PC-9 (cell line): ENCODE measurements around the gene SLC25A21. TPM values are rescaled to one million over a fixed set of nuclear protein-coding genes. Genes with fewer than 3 reads are reported as not detected.

ENCODE experiments used
- BruUV-seq: library from RNA; stranded (reverse); fragments of 400-500 nt; replicated peaks from 2 replicates; lab custom pipeline; 2021; lab: Mats Ljungman, UMichigan
- CTCF ChIA-PET: fragments of 300-600 bp; sonication (Branson Sonifier 250); formaldehyde crosslinking; loops from one replicate; lab custom pipeline; 2022; ENCODE audit warnings: antibody characterized with exemption; lab: Charles Lee
- POLR2A ChIA-PET: fragments of 300-600 bp; sonication (Branson Sonifier 250); formaldehyde crosslinking; loops from one replicate; lab custom pipeline; 2022; ENCODE audit warnings: antibody characterized with exemption; ENCODE audit not compliant: unreplicated experiment; lab: Charles Lee
- DNase-seq, 2 experiments: peaks; one replicate each; pipeline versions ENCODE4 v3.0.0 to v3.0.0-alpha.2; 2015 to 2022; ENCODE audit warnings: mixed read lengths in 1 of 2
- H2AFZ ChIP-seq: fragments of 200-600 bp; sonication (generic); 2 replicates; pipeline ENCODE4 v1.8.1; 2017; ENCODE audit warnings: antibody characterized with exemption
- H3F3A ChIP-seq: fragments of 200-600 bp; sonication (generic); 2 replicates; pipeline ENCODE4 v1.8.1; 2017; ENCODE audit warnings: antibody characterized with exemption, mild to moderate bottlenecking, low read depth; ENCODE audit not compliant: insufficient read depth
- H3K27ac ChIP-seq: fragments of 200-600 bp; sonication (generic); 2 replicates; pipeline ENCODE4 v1.6.1; 2016; ENCODE audit warnings: mixed run types
- H3K27me3 ChIP-seq: fragments of 200-600 bp; sonication (generic); 2 replicates; pipeline ENCODE4 v1.6.1; 2016; ENCODE audit warnings: low read depth, mixed run types; ENCODE audit not compliant: insufficient read depth
- H3K36me3 ChIP-seq: fragments of 200-600 bp; sonication (generic); 2 replicates; pipeline ENCODE4 v1.6.1; 2016; ENCODE audit warnings: low read depth, mixed run types
- H3K4me1 ChIP-seq: fragments of 200-600 bp; sonication (generic); replicated peaks from 2 replicates; pipeline ENCODE4 v1.6.1; 2016; ENCODE audit warnings: mixed run types; ENCODE audit not compliant: insufficient read depth
- H3K4me2 ChIP-seq: fragments of 200-600 bp; sonication (generic); 2 replicates; pipeline ENCODE4 v1.6.1; 2017; ENCODE audit warnings: mixed run types
- H3K4me3 ChIP-seq: fragments of 200-600 bp; sonication (generic); 2 replicates; pipeline ENCODE4 v1.6.1; 2016; ENCODE audit warnings: mixed run types
- H3K79me2 ChIP-seq: fragments of 200-600 bp; sonication (generic); 2 replicates; pipeline ENCODE4 v1.6.1; 2017; ENCODE audit warnings: low read depth, mixed run types
- H3K9me2 ChIP-seq: fragments of 200-600 bp; sonication (generic); 2 replicates; pipeline ENCODE4 v1.8.1; 2017; ENCODE audit warnings: mild to moderate bottlenecking; ENCODE audit not compliant: insufficient read depth
- H3K9me3 ChIP-seq: fragments of 200-600 bp; sonication (generic); 2 replicates; pipeline ENCODE4 v1.8.1; 2016; ENCODE audit warnings: low read depth; ENCODE audit not compliant: insufficient read depth
- H4K20me1 ChIP-seq: fragments of 200-600 bp; sonication (generic); 2 replicates; pipeline ENCODE4 v1.8.1; 2017; ENCODE audit not compliant: insufficient read depth
- EZH2 ChIP-seq: fragments of 200-600 bp; sonication (generic); IDR thresholded peaks from 2 replicates; pipeline ENCODE4 v1.8.0; 2017; ENCODE audit warnings: antibody characterized with exemption, low read depth
- intact Hi-C: fragments of 100-400 bp; cut with micrococcal nuclease; formaldehyde crosslinking; loops from one replicate; pipeline ENCODE4 v1.10.0; 2022; ENCODE audit not compliant: unreplicated experiment
- total RNA-seq: library from RNA; stranded (reverse); gene quantifications from 2 replicates; pipeline ENCODE4 v1.2.3, GENCODE V29; 2021
- TF ChIP-seq, protein P1 (sequence below): fragments of 200-600 bp; sonication (generic); conservative IDR thresholded peaks from 2 replicates; pipeline ENCODE4 v1.6.1; 2017; ENCODE audit warnings: mixed run types, antibody characterized with exemption, mild to moderate bottlenecking, moderate library complexity

The SLC25A21 gene
- total RNA-seq, 1 experiment from 2014 or later: 3.2 TPM

DNA sequence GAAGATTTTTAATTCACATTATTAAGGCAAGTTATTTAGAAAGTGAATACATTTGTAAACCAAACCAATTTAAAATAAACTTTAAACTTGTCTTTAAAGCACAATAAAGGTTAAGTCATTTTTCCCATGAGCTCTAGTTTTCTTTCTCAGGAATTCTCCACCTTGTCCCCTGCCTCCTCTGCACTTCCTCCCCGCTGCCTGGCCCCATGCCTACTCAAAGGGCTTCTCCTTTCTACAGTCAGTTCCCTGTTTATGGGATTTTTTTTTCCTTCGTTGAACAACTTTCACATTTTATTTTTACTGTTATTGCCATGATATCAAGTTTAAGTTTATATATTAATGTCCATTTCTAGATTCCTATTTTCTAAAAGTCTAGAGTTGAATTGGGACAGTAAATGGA lies 223.0 kb downstream of the SLC25A21 start:
- no peaks in the 10 kb centered on the region for H3K79me2 ChIP-seq
- ChIA-PET POLR2A (no interaction called here), CTCF (no interaction called here)
- no peak for DNase-seq
- BruUV-seq: no TSS peak
- H3K36me3 ChIP-seq: no peaks in the 10 kb centered on the region
- no peaks in the 10 kb centered on the region for H3K27me3 ChIP-seq
- no peaks in the 10 kb centered on the region for H4K20me1 ChIP-seq
- no peaks in the 10 kb centered on the region for H3K9me2 ChIP-seq
- no peaks in the 10 kb centered on the region for H3K9me3 ChIP-seq
- no peak overlapping the region for H3K4me2 ChIP-seq
- H3K4me1 ChIP-seq: peaks cover 20% of the 10 kb centered on the region
- intact Hi-C loops: loop anchor here (10.0 kb wide), 1 partner anchor 95 kb away; no protein-coding TSS in a partner anchor
- no peak overlapping the region for H3K27ac ChIP-seq
- no peak overlapping the region for H3K4me3 ChIP-seq
- TF ChIP-seq, protein P1, sequence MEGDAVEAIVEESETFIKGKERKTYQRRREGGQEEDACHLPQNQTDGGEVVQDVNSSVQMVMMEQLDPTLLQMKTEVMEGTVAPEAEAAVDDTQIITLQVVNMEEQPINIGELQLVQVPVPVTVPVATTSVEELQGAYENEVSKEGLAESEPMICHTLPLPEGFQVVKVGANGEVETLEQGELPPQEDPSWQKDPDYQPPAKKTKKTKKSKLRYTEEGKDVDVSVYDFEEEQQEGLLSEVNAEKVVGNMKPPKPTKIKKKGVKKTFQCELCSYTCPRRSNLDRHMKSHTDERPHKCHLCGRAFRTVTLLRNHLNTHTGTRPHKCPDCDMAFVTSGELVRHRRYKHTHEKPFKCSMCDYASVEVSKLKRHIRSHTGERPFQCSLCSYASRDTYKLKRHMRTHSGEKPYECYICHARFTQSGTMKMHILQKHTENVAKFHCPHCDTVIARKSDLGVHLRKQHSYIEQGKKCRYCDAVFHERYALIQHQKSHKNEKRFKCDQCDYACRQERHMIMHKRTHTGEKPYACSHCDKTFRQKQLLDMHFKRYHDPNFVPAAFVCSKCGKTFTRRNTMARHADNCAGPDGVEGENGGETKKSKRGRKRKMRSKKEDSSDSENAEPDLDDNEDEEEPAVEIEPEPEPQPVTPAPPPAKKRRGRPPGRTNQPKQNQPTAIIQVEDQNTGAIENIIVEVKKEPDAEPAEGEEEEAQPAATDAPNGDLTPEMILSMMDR: no peak
- TF ChIP-seq EZH2: no peak
- no peak overlapping the region for H2AFZ ChIP-seq
- H3F3A ChIP-seq: no peaks in the 10 kb centered on the region

DNA sequence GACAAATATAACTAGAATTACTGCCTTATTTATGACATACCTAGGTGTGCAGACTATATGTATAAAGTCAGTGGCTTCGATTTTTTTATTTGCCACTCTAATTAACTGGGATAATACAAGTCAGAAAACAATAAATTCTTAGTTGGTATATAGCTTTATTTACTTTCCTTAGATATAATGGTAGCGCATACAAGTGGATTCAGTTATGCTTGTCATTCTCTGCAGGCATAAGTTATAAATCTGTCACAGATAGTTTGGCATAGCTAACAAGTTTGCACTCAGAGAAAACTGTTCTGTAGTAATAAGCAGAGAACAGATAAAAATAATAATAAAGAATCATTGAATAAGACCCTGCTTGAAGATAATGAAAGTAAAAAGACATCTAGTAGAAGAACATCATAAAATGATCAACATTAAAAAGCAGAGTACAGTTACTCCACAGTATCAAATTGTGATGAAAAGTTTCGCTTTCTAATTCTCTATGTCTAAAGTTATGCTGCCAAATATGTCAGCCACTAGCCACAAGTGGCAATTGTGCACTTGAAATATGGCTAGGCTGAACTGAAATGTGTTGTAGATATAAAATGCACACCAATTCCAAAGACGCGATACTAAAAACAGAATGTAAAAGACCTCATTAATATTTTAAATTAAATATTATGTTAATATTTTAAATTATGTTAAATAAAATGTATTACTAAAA lies 224.1 kb downstream of the SLC25A21 start:
- Histone ChIP-seq H2AFZ (no peak overlapping the region), H3K27me3 (no peaks in the 10 kb centered on the region), H3K36me3 (no peaks in the 10 kb centered on the region), H3K79me2 (no peaks in the 10 kb centered on the region), H3K4me2 (no peak overlapping the region), H3K9me3 (no peaks in the 10 kb centered on the region), H3F3A (no peaks in the 10 kb centered on the region), H4K20me1 (no peaks in the 10 kb centered on the region), H3K27ac (no peak overlapping the region), H3K4me3 (no peak overlapping the region), H3K9me2 (no peaks in the 10 kb centered on the region), H3K4me1 (peaks cover 20% of the 10 kb centered on the region)
- POLR2A ChIA-PET: no interaction called here
- no peak for DNase-seq
- BruUV-seq: no TSS peak
- TF ChIP-seq EZH2: no peak
- TF ChIP-seq, protein P1: no peak
- CTCF ChIA-PET: no interaction called here
- intact Hi-C loops: loop anchor here (10.0 kb wide), 1 partner anchor 96 kb away; no protein-coding TSS in a partner anchor

DNA sequence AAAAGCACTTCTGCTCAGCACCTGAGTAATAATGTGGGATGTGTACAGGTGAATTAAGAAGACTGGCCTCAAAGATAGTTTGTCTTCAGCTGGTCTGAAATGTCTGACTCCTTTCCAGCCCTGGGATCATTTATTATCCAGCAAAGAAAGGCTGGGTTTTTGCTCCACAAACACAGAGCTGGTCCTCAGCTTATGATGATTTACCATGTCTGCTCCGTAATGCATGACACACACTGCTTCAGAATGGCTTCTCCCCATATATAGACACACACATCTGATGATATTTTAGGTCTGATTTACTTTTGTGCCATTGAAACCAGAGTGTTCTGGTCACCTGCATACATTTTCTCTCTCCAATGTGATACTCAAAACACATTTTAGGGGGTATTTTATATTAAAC lies 225.0 kb downstream of the SLC25A21 start:
- DNase-seq: no peak
- no peak overlapping the region for H2AFZ ChIP-seq
- intact Hi-C loops: loop anchor here (10.0 kb wide), 1 partner anchor 97 kb away; no protein-coding TSS in a partner anchor
- H4K20me1 ChIP-seq: no peaks in the 10 kb centered on the region
- no TSS peak for BruUV-seq
- TF ChIP-seq, protein P1: no peak
- TF ChIP-seq EZH2: no peak
- ChIA-PET POLR2A (no interaction called here), CTCF (no interaction called here)
- no peak overlapping the region for H3K4me3 ChIP-seq
- no peaks in the 10 kb centered on the region for H3K27me3 ChIP-seq
- no peak overlapping the region for H3K27ac ChIP-seq
- H3K4me1 ChIP-seq: peaks cover 11% of the 10 kb centered on the region
- H3K79me2 ChIP-seq: no peaks in the 10 kb centered on the region
- no peak overlapping the region for H3K4me2 ChIP-seq
- no peaks in the 10 kb centered on the region for H3K9me3 ChIP-seq
- no peaks in the 10 kb centered on the region for H3K36me3 ChIP-seq
- no peaks in the 10 kb centered on the region for H3F3A ChIP-seq
- H3K9me2 ChIP-seq: no peaks in the 10 kb centered on the region
